PC-3 (cell line): ENCODE measurements around the gene PTGER2.

Experiments
- CTCF ChIP-seq: fragments of 300-600 bp; sonication (generic); conservative IDR thresholded peaks from 2 replicates; pipeline ENCODE4 v1.5.1; 2017; ENCODE audit warnings: antibody characterized with exemption, low read depth, mild to moderate bottlenecking, low read length
- EZH2 ChIP-seq: fragments of 300-600 bp; sonication (generic); IDR thresholded peaks from one replicate; pipeline ENCODE4 v1.6.1; 2017; ENCODE audit warnings: antibody characterized with exemption, mild to moderate bottlenecking, low read length; ENCODE audit not compliant: unreplicated experiment
- EZH2phosphoT487 ChIP-seq: fragments of 300-600 bp; sonication (generic); IDR thresholded peaks from 2 replicates; pipeline ENCODE4 v1.6.1; 2018; ENCODE audit warnings: mild to moderate bottlenecking, antibody characterized with exemption, low read length, borderline replicate concordance

GRCh38 chr14:52298795-52299194, 15.3 kb upstream of the PTGER2 start:
- TF ChIP-seq CTCF = no peak
- TF ChIP-seq EZH2 = no peak
- TF ChIP-seq EZH2phosphoT487 = no peak
